Caco-2 (cell line): ENCODE data around the gene ANK3. TPM values are rescaled to one million over a fixed set of nuclear protein-coding genes. Genes with fewer than 3 reads are reported as not detected.

Source experiments
- BruUV-seq: library from RNA; stranded (reverse); fragments of 400-500 nt; replicated peaks from 2 replicates; lab custom pipeline; 2021; lab: Mats Ljungman, UMichigan
- CTCF ChIA-PET: fragments of 300-600 bp; sonication (Branson Sonifier 250); formaldehyde crosslinking; loops from one replicate; lab custom pipeline; 2022; ENCODE audit warnings: antibody characterized with exemption; lab: Charles Lee
- POLR2A ChIA-PET: fragments of 300-600 bp; sonication (Branson Sonifier 250); formaldehyde crosslinking; loops from one replicate; lab custom pipeline; 2022; ENCODE audit warnings: antibody characterized with exemption; lab: Charles Lee
- DNase-seq, 2 experiments: peaks; one replicate each; pipeline versions ENCODE4 v3.0.0 to v3.0.0-alpha.2; 2020 to 2022
- H3K27me3 ChIP-seq: replicated peaks from 2 replicates; pipeline ENCODE4 v1.6.0; 2011; ENCODE audit warnings: low read length; ENCODE audit not compliant: control insufficient read depth, insufficient read depth
- H3K36me3 ChIP-seq: 2 replicates; pipeline ENCODE4 v1.5.1; 2011; ENCODE audit warnings: low read length; ENCODE audit not compliant: control insufficient read depth, insufficient read depth
- H3K4me1 ChIP-seq: fragments of 250-450 bp; sonication (Bioruptor Pico); 2 replicates; pipeline ENCODE4 v1.5.1; 2020; ENCODE audit warnings: mild to moderate bottlenecking
- H3K4me3 ChIP-seq: 2 replicates; pipeline ENCODE4 v1.5.1; 2011; ENCODE audit warnings: low read depth, mild to moderate bottlenecking, control low read depth, low read length
- H3K9me3 ChIP-seq: fragments of 250-450 bp; sonication (Bioruptor Pico); 2 replicates; pipeline ENCODE4 v1.5.1; 2020; ENCODE audit warnings: mild to moderate bottlenecking, moderate library complexity
- H3K27ac Mint-ChIP-seq: one replicate; pipeline ENCODE4 v1.8.0; 2022; ENCODE audit warnings: mixed read lengths; ENCODE audit not compliant: unreplicated experiment
- H3K27me3 Mint-ChIP-seq: one replicate; pipeline ENCODE4 v1.8.0; 2022; ENCODE audit warnings: mixed read lengths; ENCODE audit not compliant: insufficient read depth, unreplicated experiment
- H3K36me3 Mint-ChIP-seq: one replicate; pipeline ENCODE4 v1.8.0; 2022; ENCODE audit warnings: mild to moderate bottlenecking, mixed read lengths; ENCODE audit not compliant: insufficient read depth, unreplicated experiment
- H3K4me1 Mint-ChIP-seq: one replicate; pipeline ENCODE4 v1.8.0; 2022; ENCODE audit warnings: low read depth, mixed read lengths; ENCODE audit not compliant: unreplicated experiment
- H3K4me3 Mint-ChIP-seq: one replicate; pipeline ENCODE4 v1.8.0; 2022; ENCODE audit warnings: mild to moderate bottlenecking, moderate library complexity, mixed read lengths; ENCODE audit not compliant: unreplicated experiment
- H3K9me3 Mint-ChIP-seq: one replicate; pipeline ENCODE4 v1.8.0; 2022; ENCODE audit warnings: mixed read lengths; ENCODE audit not compliant: unreplicated experiment
- intact Hi-C: fragments of 100-400 bp; cut with micrococcal nuclease; formaldehyde crosslinking; loops from one replicate; pipeline ENCODE4 v1.10.0; 2022; ENCODE audit not compliant: unreplicated experiment
- total RNA-seq: library from RNA; stranded (reverse); gene quantifications from 2 replicates; pipeline ENCODE4 v1.2.3, GENCODE V29; 2022
- TF ChIP-seq, protein P1 (sequence below), 2 experiments: fragments of 200-600 bp in 1 of 2; IDR thresholded peaks; 1 replicate in 1 of 2; 2 replicates in 1 of 2; pipeline versions ENCODE4 v1.5.1 to v1.8.0; 2011 to 2022; ENCODE audit warnings: antibody characterized with exemption in 1 of 2, control low read depth in 1 of 2, inconsistent platforms in 1 of 2, low read depth in 1 of 2, low read length in 1 of 2, mild to moderate bottlenecking in 1 of 2, moderate library complexity in 1 of 2; ENCODE audit not compliant: insufficient read depth in 1 of 2, severe bottlenecking in 1 of 2, unreplicated experiment in 1 of 2

Gene ANK3
- total RNA-seq, 1 experiment from 2014 or later, result 46.7 TPM

- no peaks in the 10 kb centered on the region for H3K27me3 ChIP-seq
- H3K9me3 ChIP-seq, result no peaks in the 10 kb centered on the region
- POLR2A ChIA-PET, result interaction anchor here (0.7 kb wide), 1 partner anchor 20 kb away, joined by 5 read pairs; no protein-coding TSS in a partner anchor
- H3K4me1 ChIP-seq, result peaks cover 42% of the 10 kb centered on the region
- CTCF ChIA-PET, result no interaction called here
- no TSS peak for BruUV-seq
- TF ChIP-seq, protein P1, sequence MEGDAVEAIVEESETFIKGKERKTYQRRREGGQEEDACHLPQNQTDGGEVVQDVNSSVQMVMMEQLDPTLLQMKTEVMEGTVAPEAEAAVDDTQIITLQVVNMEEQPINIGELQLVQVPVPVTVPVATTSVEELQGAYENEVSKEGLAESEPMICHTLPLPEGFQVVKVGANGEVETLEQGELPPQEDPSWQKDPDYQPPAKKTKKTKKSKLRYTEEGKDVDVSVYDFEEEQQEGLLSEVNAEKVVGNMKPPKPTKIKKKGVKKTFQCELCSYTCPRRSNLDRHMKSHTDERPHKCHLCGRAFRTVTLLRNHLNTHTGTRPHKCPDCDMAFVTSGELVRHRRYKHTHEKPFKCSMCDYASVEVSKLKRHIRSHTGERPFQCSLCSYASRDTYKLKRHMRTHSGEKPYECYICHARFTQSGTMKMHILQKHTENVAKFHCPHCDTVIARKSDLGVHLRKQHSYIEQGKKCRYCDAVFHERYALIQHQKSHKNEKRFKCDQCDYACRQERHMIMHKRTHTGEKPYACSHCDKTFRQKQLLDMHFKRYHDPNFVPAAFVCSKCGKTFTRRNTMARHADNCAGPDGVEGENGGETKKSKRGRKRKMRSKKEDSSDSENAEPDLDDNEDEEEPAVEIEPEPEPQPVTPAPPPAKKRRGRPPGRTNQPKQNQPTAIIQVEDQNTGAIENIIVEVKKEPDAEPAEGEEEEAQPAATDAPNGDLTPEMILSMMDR (IDR thresholded peaks at IDR 0.05; ENCODE audit: insufficient read depth in 1 of 2, low read depth in 1 of 2, low read length in 1 of 2, severe bottlenecking in 1 of 2, unreplicated experiment in 1 of 2), result no peak
- DNase-seq, result peak in 1 of 2 experiments; percentile 68
- H3K36me3 ChIP-seq, result no peaks in the 10 kb centered on the region
- Mint-ChIP-seq H3K4me3 (peak overlapping the region; percentile 33), H3K36me3 (no peaks in the 10 kb centered on the region), H3K27ac (peak overlapping the region; percentile 68), H3K4me1 (peaks cover 35% of the 10 kb centered on the region), H3K27me3 (no peaks in the 10 kb centered on the region), H3K9me3 (no peaks in the 10 kb centered on the region)
- intact Hi-C loops, result loop anchor here (1.0 to 5.0 kb wide), 3 partner anchors 17 to 46 kb away; no protein-coding TSS in a partner anchor
- no peak overlapping the region for H3K4me3 ChIP-seq
These were observed 106.8 kb downstream of the ANK3 start for GRCh38 chr10:60282771-60283353.

DNA sequence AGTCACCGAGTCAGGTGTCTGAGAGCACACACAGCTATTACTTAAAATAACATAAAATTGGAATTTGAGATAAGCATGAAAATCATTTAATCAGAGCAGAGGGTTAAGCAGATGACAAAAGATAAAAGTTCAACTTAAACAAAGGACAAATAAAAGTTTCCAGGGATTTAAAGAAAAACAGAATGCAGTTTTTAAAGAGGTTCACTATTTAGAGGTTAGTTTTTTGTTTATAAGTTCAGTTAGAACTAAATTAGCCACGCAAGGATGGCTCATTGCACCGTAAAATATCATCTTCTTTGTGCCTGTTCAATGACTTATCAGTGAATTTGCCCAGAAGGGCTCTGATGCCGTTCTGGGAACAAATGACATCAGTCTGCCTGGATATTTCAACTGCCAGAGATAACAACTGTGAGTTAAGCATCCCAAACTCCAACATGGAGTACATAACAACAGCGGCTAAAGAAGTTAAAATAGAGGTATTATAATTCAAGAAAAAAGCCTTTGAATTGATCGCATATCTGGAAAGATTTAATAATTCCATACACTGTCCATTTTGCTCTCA, 107.8 kb downstream of the ANK3 start:
- Histone ChIP-seq H3K9me3 (no peaks in the 10 kb centered on the region), H3K4me3 (no peak overlapping the region), H3K27me3 (no peaks in the 10 kb centered on the region), H3K4me1 (peaks cover 42% of the 10 kb centered on the region), H3K36me3 (no peaks in the 10 kb centered on the region)
- BruUV-seq, result no TSS peak
- peak in 1 of 2 experiments; percentile 31 for DNase-seq
- no peaks in the 10 kb centered on the region for H3K36me3 Mint-ChIP-seq
- POLR2A ChIA-PET, result no interaction called here
- CTCF ChIA-PET, result no interaction called here
- no peaks in the 10 kb centered on the region for H3K27me3 Mint-ChIP-seq
- TF ChIP-seq, protein P1 (IDR thresholded peaks at IDR 0.05; ENCODE audit: insufficient read depth in 1 of 2, low read depth in 1 of 2, low read length in 1 of 2, severe bottlenecking in 1 of 2, unreplicated experiment in 1 of 2), result no peak
- H3K9me3 Mint-ChIP-seq, result no peaks in the 10 kb centered on the region
- no peak overlapping the region for H3K4me3 Mint-ChIP-seq
- intact Hi-C loops, result loop anchor here (2.0 to 5.0 kb wide), 2 partner anchors 29 to 45 kb away; no protein-coding TSS in a partner anchor
- peak overlapping the region; percentile 68 for H3K27ac Mint-ChIP-seq
- H3K4me1 Mint-ChIP-seq, result peaks cover 35% of the 10 kb centered on the region

GRCh38 chr10:60281331-60281730, 108.3 kb downstream of the ANK3 start:
- intact Hi-C loops, result loop anchor here (5.0 kb wide), 1 partner anchor 44 kb away; no protein-coding TSS in a partner anchor
- ChIA-PET POLR2A (no interaction called here), CTCF (no interaction called here)
- TF ChIP-seq, protein P1 (IDR thresholded peaks at IDR 0.05; ENCODE audit: insufficient read depth in 1 of 2, low read depth in 1 of 2, low read length in 1 of 2, severe bottlenecking in 1 of 2, unreplicated experiment in 1 of 2), result no peak
- no peak overlapping the region for H3K4me3 Mint-ChIP-seq
- BruUV-seq, result no TSS peak
- Histone ChIP-seq H3K36me3 (no peaks in the 10 kb centered on the region), H3K4me3 (no peak overlapping the region), H3K9me3 (no peaks in the 10 kb centered on the region), H3K27me3 (no peaks in the 10 kb centered on the region), H3K4me1 (peaks cover 42% of the 10 kb centered on the region)
- H3K4me1 Mint-ChIP-seq, result peaks cover 35% of the 10 kb centered on the region
- H3K27ac Mint-ChIP-seq, result peak overlapping the region; percentile 68
- H3K36me3 Mint-ChIP-seq, result no peaks in the 10 kb centered on the region
- no peaks in the 10 kb centered on the region for H3K27me3 Mint-ChIP-seq
- peak in 1 of 2 experiments; percentile 36 for DNase-seq
- H3K9me3 Mint-ChIP-seq, result no peaks in the 10 kb centered on the region
